CD4-positive, alpha-beta T cell treated with Interleukin-15 for 4 hours (primary cell): ENCODE results near the gene SUCLG1.
"Not testable (repeated sequence)": the region's sequence is repeated elsewhere in the genome, so short reads cannot be mapped to it uniquely, and the experiment has no call there.

Experiments
- DNase-seq: peaks from one replicate; pipeline ENCODE4 v3.0.0-alpha.2; 2020; ENCODE audit warnings: low spot score

The SUCLG1 gene

DNA sequence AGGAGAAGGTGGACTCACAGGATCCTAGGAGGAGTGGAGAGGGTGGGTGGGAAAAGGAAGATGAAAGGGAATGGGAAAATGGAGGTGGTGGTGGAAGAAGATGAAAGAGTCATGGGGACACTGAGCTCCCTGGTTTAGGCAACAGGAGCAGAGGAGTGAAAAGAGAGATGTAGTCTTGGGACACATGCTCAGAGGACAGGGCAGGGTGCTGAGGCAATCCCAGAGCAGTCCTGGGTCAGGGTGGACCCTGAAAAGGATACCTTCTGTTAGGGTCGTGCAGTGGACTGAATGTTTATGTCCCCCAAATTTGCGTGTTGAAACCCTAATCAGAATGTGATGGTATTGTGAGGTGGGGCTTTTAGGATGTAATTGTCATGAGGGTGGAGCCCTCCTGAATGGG lies 37.9 kb downstream of the SUCLG1 start:
- DNase-seq: no peak

DNA sequence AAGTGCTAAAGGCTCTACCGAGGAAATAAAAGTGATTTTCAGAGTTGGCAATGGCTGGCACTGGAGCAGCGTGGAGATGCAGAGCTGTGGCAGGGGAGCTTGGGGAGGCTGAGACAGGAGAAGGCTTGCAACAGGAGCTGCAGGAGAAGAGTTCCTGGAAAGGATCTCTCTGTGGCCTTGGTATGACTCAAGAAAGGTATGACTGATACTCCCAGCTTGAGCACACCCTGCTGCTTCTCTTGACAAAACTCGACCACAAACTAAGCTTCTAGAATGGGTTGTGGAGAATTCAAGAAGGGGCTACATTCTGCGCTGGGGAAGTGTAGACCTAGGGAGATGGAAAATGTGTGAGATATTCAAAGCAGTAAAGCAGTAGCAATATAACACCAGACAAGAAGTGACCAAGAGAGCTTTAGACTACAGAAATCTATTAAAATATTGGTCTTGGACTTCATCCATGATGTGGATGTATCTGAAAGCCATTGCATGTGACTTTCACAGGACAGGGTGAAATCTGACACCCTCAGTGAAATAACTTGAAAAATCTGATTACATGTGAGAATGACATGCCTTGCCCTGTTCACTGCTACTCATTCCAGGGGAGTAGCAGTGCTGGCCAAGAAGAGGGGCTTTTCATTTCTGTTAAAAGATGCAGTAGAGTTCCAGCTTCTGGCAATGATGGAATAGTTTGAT lies 41.5 kb downstream of the SUCLG1 start:
- no peak for DNase-seq

DNA sequence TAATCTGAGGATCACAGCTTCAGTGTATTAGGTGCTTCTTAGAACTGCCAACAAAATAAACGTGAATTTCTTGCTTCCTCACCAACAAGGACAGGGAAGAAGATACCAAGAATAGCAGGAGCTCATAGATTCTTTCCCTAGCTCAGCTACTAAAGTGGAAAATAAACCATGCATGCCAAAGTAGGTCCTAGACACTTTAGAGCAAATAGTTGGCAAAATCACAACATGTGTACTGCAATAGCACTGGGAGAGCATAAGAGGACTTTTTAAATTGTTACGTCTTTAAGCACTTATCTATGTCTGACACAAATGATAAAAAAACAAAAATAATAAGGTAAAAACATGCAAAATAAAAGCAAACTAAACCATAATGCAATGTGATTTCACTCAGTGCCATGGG lies 49.5 kb downstream of the SUCLG1 start:
- DNase-seq: no peak

- not testable (repeated sequence) for DNase-seq
These were observed 57.0 kb downstream of the SUCLG1 start for GRCh38 chr2:84402111-84402510.

GRCh38 chr2:84399839-84400238 lies 59.2 kb downstream of the SUCLG1 start:
- not testable (repeated sequence) for DNase-seq

GRCh38 chr2:84395820-84396219 lies 63.3 kb downstream of the SUCLG1 start:
- DNase-seq: no peak

DNA sequence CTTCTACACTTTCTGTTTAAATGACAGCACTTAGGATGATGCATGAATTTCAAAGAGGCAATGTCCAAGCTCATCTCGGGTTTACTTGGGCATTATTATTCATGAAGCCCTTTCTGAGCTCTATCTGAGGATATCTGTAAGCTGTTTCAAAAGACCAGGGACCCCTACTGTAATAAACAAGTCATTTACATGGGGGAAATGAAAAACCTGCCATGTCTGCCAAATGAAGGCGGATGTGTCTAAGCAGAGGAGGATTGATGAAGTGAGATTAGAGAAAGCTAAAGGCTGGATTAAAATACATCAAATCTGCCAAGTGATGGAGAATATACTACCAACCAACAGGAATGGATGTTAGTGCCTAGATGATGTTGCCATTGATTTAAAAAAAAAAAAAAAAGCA lies 64.5 kb downstream of the SUCLG1 start:
- DNase-seq: no peak

GRCh38 chr2:84393829-84394228 lies 65.3 kb downstream of the SUCLG1 start:
- DNase-seq: no peak

DNA sequence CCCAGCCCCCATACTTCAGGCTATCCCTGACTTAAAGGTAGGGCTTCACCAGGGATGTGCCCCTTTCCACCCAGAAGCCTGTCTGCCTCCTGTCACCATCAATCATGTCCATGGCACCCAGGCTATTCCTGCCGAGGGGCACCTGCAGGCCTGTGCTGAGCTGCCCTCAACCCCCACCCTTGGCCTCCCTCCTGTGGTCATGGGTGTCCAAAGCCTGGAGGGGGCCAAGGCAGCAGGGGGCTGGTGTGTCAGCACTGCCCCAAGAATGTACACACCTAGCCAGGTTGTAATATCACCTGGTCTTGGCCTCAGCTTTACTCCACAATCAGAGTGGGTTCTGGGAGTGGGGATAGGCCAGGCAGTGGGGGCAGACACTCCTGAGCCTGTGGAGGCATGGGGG lies 69.3 kb downstream of the SUCLG1 start:
- DNase-seq: no peak

DNA sequence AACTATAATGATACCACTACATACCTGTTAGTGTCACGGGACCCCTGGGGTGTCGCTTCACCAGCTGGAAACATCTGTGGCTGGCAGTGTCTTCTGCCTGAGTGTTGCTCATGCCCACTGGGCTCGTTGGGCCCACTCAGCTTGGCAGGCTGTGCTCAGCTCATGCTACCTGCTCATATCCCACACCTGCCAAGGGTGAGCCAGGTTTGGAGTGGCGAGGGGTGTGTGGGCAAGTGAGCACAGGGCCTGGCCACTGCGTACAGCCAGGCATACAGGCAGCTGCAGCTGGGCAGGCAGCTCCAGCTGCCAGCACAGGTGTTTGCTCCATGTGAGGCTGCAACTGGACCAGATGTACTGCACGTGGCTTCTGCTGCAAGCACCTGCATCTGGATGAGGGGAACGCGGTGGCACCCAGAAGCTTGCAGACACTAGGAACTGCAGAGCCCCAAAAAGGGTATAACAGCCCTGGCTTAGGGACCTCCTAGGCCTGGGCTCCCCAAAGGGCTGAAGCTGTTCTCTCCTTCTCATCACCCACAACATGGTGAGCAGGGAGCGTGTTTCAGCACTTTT lies 70.1 kb downstream of the SUCLG1 start:
- DNase-seq: no peak

GRCh38 chr2:84388133-84388532 lies 70.9 kb downstream of the SUCLG1 start:
- no peak for DNase-seq

DNA sequence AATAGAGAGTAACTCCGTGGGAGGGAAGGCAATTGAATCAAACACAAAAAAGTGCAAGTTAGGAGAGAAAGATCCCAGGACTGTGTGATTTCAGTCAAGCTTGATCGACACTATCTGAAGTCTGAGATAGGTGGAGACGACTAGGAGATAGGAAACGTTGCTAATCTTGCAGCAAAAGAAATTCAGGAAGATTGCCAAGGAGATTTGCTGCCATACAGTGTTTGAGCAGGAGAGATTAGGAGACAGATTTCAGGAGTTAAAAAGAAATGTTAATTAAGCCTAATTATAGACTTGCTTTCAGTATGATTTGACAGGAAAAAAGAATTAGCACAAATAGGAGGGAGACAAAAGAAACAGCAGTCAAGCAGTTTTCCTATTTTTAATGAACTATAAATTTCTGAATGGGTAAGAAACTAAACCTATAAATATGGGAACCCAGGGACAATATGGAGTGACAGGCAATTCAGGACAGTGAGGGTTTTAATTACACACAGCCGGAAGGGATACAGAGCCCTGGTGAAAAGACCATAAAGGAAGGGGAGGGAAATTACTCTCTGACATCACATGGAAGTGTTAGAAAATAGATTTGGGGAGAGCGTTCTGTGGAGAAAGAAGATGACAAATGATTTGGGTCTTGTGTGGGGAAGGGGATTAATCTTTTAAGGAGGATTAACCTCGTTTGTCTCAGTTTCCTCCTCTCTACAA lies 72.6 kb downstream of the SUCLG1 start:
- no peak for DNase-seq

DNA sequence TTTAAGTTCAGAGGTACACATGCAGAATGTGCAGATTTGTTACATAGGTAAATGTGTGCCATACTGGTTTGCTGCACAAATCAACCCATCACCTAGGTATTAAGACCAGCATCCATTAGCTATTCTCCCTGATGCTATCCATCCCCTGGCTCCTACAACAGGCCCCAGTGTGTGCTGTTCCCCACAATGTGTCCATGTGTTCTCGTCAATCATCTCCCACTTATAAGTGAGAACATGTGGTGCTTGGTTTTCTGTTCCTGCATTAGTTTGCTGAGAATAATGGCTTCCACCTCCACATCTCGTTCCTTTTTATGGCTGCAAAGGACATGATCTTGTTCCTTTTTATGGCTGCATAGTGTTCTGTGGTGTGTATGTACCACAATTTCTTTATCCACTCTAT lies 75.8 kb downstream of the SUCLG1 start:
- no peak for DNase-seq

GRCh38 chr2:84380875-84381274 lies 78.2 kb downstream of the SUCLG1 start:
- no peak for DNase-seq

GRCh38 chr2:84378960-84379359 lies 80.1 kb downstream of the SUCLG1 start:
- DNase-seq: no peak

- DNase-seq: no peak
These were observed 84.1 kb downstream of the SUCLG1 start for GRCh38 chr2:84375020-84375419.

DNA sequence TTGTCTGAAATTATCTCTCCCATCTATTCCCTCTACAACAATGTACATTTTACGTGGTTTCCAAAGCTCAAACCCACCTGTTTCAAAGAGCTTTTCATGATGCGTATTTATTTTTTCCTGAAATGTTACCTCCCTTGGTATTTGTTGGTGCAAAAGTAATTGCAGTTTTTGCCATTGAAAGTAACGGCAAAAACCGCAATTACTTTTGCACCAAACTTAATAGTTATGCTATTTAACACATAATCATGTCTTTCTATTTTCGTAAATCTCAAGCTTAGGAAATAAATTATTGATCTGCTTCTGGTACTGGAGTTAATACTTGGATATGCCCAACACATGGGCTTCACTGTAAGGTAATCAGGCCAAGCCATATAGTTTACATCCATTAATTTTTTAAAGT lies 85.2 kb downstream of the SUCLG1 start:
- DNase-seq: no peak
